Peyer's patch (tissue), 4 donors: ENCODE results near the gene DDX41.

ENCODE experiments used
- CTCF ChIP-seq, 6 experiments: fragments of 450-650 bp in 4 of 6; fragments of 200-600 bp in 2 of 6; sonication (generic) in 1 of 6; IDR thresholded peaks; one replicate each; pipeline ENCODE4 v1.5.1; 2017 to 2019; ENCODE audit warnings: antibody characterized with exemption in 6 of 6, mild to moderate bottlenecking in 3 of 6, moderate library complexity in 1 of 6
- POLR2A ChIP-seq, 2 donors: fragments of 450-650 bp; IDR thresholded peaks; one replicate each; pipeline ENCODE4 v1.5.1; 2017; ENCODE audit warnings: antibody characterized with exemption in 2 of 2, mild to moderate bottlenecking in 2 of 2, moderate library complexity in 2 of 2

- TF ChIP-seq POLR2A (IDR thresholded peaks at IDR 0.05) (no peak), CTCF (IDR thresholded peaks at IDR 0.05) (no peak)
Observed at GRCh38 chr5:177526791-177527190, 10.0 kb upstream of the DDX41 start.
